IMR-90 (cell line): ENCODE results near the gene PLCXD1. TPM values are rescaled to one million over a fixed set of nuclear protein-coding genes. Genes with fewer than 3 reads are reported as not detected.

Source experiments
- ATAC-seq: fragments of 200-7000 bp; cut with Tn5 transposase; 2 replicates; pipeline ENCODE4 v1.9.1; 2020; ENCODE audit warnings: low read depth, mild to moderate bottlenecking, moderate library complexity
- BruUV-seq: library from RNA; stranded (reverse); fragments of 400-500 nt; replicated peaks from 2 replicates; lab custom pipeline; 2021; lab: Mats Ljungman, UMichigan
- CTCF ChIA-PET: fragments of 300-600 bp; formaldehyde crosslinking; extraction: SDS; loops from one replicate; lab custom pipeline; 2021; ENCODE audit warnings: antibody characterized with exemption; lab: Yijun Ruan, JAX
- POLR2A ChIA-PET: fragments of 300-600 bp; sonication (Branson Sonifier 250); formaldehyde crosslinking; loops from one replicate; lab custom pipeline; 2022; ENCODE audit warnings: antibody characterized with exemption; ENCODE audit not compliant: unreplicated experiment; lab: Charles Lee
- DNase-seq: peaks from one replicate; pipeline ENCODE4 v3.0.0; 2013
- H2AFZ ChIP-seq: replicated peaks from 2 replicates; pipeline ENCODE3; 2013; ENCODE audit warnings: low read length, mild to moderate bottlenecking; ENCODE audit not compliant: poor library complexity
- H2AK5ac ChIP-seq: 2 replicates; pipeline ENCODE4 v1.6.1; 2013; ENCODE audit warnings: low read depth, low read length, inconsistent platforms
- H2AK9ac ChIP-seq: replicated peaks from 2 replicates; pipeline ENCODE3; 2013; ENCODE audit warnings: mild to moderate bottlenecking, low read depth, low read length, moderate library complexity; ENCODE audit not compliant: poor library complexity
- H2BK120ac ChIP-seq: 2 replicates; pipeline ENCODE4 v1.6.1; 2013; ENCODE audit warnings: low read depth, low read length, inconsistent platforms
- H2BK15ac ChIP-seq: 3 replicates; pipeline ENCODE4 v1.6.1; 2013; ENCODE audit warnings: low read depth, low read length, inconsistent platforms
- H2BK20ac ChIP-seq: 2 replicates; pipeline ENCODE4 v1.6.1; 2013; ENCODE audit warnings: low read depth, mild to moderate bottlenecking, inconsistent platforms, low read length, moderate library complexity
- H2BK5ac ChIP-seq: 2 replicates; pipeline ENCODE4 v1.6.1; 2013; ENCODE audit warnings: mild to moderate bottlenecking, low read depth, low read length, inconsistent platforms; ENCODE audit not compliant: poor library complexity, severe bottlenecking
- H3K14ac ChIP-seq: replicated peaks from 2 replicates; pipeline ENCODE4 v1.6.1; 2013; ENCODE audit warnings: low read depth, low read length, inconsistent platforms
- H3K18ac ChIP-seq: 2 replicates; pipeline ENCODE4 v1.6.1; 2013; ENCODE audit warnings: low read depth, low read length, control low read depth
- H3K23ac ChIP-seq: 2 replicates; pipeline ENCODE4 v1.6.1; 2013; ENCODE audit warnings: low read depth, low read length, inconsistent platforms
- H3K27ac ChIP-seq: 2 replicates; pipeline ENCODE4 v1.5.1; 2013; ENCODE audit warnings: mild to moderate bottlenecking, control low read depth, low read length; ENCODE audit not compliant: insufficient read depth
- H3K27me3 ChIP-seq: 2 replicates; pipeline ENCODE4 v1.6.1; 2013; ENCODE audit warnings: low read length; ENCODE audit not compliant: control insufficient read depth, insufficient read depth
- H3K36me3 ChIP-seq: 2 replicates; pipeline ENCODE4 v1.6.1; 2013; ENCODE audit warnings: low read length, mixed read lengths; ENCODE audit not compliant: control insufficient read depth, insufficient read depth
- H3K4ac ChIP-seq: 2 replicates; pipeline ENCODE4 v1.6.1; 2013; ENCODE audit warnings: low read depth, low read length, inconsistent platforms
- H3K4me1 ChIP-seq: 2 replicates; pipeline ENCODE4 v1.6.1; 2013; ENCODE audit warnings: low read length, mixed read lengths; ENCODE audit not compliant: control insufficient read depth, insufficient read depth
- H3K4me2 ChIP-seq: 2 replicates; pipeline ENCODE4 v1.6.1; 2013; ENCODE audit warnings: low read depth, mild to moderate bottlenecking, control low read depth, low read length, moderate library complexity
- H3K4me3 ChIP-seq: 2 replicates; pipeline ENCODE4 v1.5.1; 2013; ENCODE audit warnings: low read depth, mild to moderate bottlenecking, control low read depth, low read length, moderate library complexity; ENCODE audit not compliant: insufficient read depth
- H3K56ac ChIP-seq: 2 replicates; pipeline ENCODE4 v1.6.1; 2013; ENCODE audit warnings: low read length, inconsistent platforms; ENCODE audit not compliant: insufficient read depth; ENCODE audit errors: extremely low read depth
- H3K79me1 ChIP-seq, 2 experiments: 2 replicates each; pipeline ENCODE4 v1.6.1; 2013; ENCODE audit warnings: low read length in 2 of 2, inconsistent platforms in 1 of 2, low read depth in 1 of 2
- H3K9ac ChIP-seq: 2 replicates; pipeline ENCODE4 v1.6.1; 2013; ENCODE audit warnings: low read depth, low read length, control low read depth
- H3K9me1 ChIP-seq: 2 replicates; pipeline ENCODE4 v1.6.1; 2013; ENCODE audit warnings: low read length, inconsistent platforms; ENCODE audit not compliant: insufficient read depth
- H3K9me3 ChIP-seq: 2 replicates; pipeline ENCODE4 v1.6.1; 2013; ENCODE audit warnings: low read length; ENCODE audit not compliant: control insufficient read depth, insufficient read depth
- H4K20me1 ChIP-seq: 2 replicates; pipeline ENCODE4 v1.6.1; 2013; ENCODE audit warnings: low read length, inconsistent platforms; ENCODE audit not compliant: insufficient read depth
- H4K5ac ChIP-seq: 2 replicates; pipeline ENCODE4 v1.6.1; 2013; ENCODE audit warnings: mild to moderate bottlenecking, low read depth, low read length, control low read depth
- H4K8ac ChIP-seq, 2 experiments: 2 replicates each; pipeline ENCODE4 v1.6.1; 2013; ENCODE audit warnings: low read depth in 2 of 2, low read length in 2 of 2, control low read depth in 1 of 2, inconsistent platforms in 1 of 2
- H4K91ac ChIP-seq: 2 replicates; pipeline ENCODE4 v1.6.1; 2013; ENCODE audit warnings: low read depth, low read length, inconsistent platforms; ENCODE audit not compliant: insufficient read depth
- CEBPB ChIP-seq: IDR thresholded peaks from 2 replicates; pipeline ENCODE4 v1.6.1; 2012; ENCODE audit warnings: low read depth, low read length, improper control_type of control experiment
- CHD1 ChIP-seq: IDR thresholded peaks from 2 replicates; pipeline ENCODE4 v1.6.1; 2012; ENCODE audit warnings: low read depth, low read length, improper control_type of control experiment
- FOS ChIP-seq: fragments of 150-350 bp; IDR thresholded peaks from 2 replicates; pipeline ENCODE4 v1.6.1; 2016; ENCODE audit warnings: low read depth, low read length
- MAFK ChIP-seq: IDR thresholded peaks from 2 replicates; pipeline ENCODE4 v1.6.1; 2012; ENCODE audit warnings: low read depth, low read length, improper control_type of control experiment
- MAZ ChIP-seq: IDR thresholded peaks from 2 replicates; pipeline ENCODE4 v1.6.1; 2012; ENCODE audit warnings: low read depth, mild to moderate bottlenecking, low read length, improper control_type of control experiment, moderate library complexity, borderline replicate concordance
- MXI1 ChIP-seq: IDR thresholded peaks from 2 replicates; pipeline ENCODE4 v1.6.1; 2012; ENCODE audit warnings: low read depth, mild to moderate bottlenecking, low read length, moderate library complexity, borderline replicate concordance
- NFE2L2 ChIP-seq: fragments of 150-350 bp; IDR thresholded peaks from 2 replicates; pipeline ENCODE4 v1.6.1; 2016; ENCODE audit warnings: low read depth, mild to moderate bottlenecking, low read length
- POLR2A ChIP-seq: IDR thresholded peaks from 2 replicates; pipeline ENCODE4 v1.6.1; 2012; ENCODE audit warnings: mild to moderate bottlenecking, low read depth, low read length
- RAD21 ChIP-seq: IDR thresholded peaks from 2 replicates; pipeline ENCODE4 v1.6.1; 2012; ENCODE audit warnings: low read length, improper control_type of control experiment
- RCOR1 ChIP-seq: IDR thresholded peaks from 2 replicates; pipeline ENCODE4 v1.6.1; 2012; ENCODE audit warnings: mild to moderate bottlenecking, low read length, improper control_type of control experiment; ENCODE audit not compliant: insufficient replicate concordance
- RFX5 ChIP-seq: IDR thresholded peaks from 2 replicates; pipeline ENCODE4 v1.8.0; 2012; ENCODE audit warnings: low read depth, mild to moderate bottlenecking, low read length, moderate library complexity
- SMC3 ChIP-seq: fragments of 150-350 bp; IDR thresholded peaks from 2 replicates; pipeline ENCODE4 v1.6.1; 2016; ENCODE audit warnings: low read depth, mild to moderate bottlenecking, antibody characterized with exemption, low read length, moderate library complexity
- WGBS, 2 experiments: methylation state at CpG; one replicate each; pipeline versions ENCODE4 v1.1.5 to v1.1.7; 2013; ENCODE audit warnings: missing lambda C conversion rate in 2 of 2; ENCODE audit not compliant: insufficient read length in 1 of 2; ENCODE audit errors: extremely low coverage in 2 of 2; 5-methylcytosine and 5-hydroxymethylcytosine counted together
- dilution Hi-C: fragments of 300-500 bp; cut with HindIII; formaldehyde crosslinking; loops from one replicate; pipeline ENCODE4 v1.14.3; 2018; ENCODE audit warnings: low sequenced_read_pairs; ENCODE audit not compliant: unreplicated experiment
- in situ Hi-C: fragments of 300-500 bp; cut with MboI; formaldehyde crosslinking; loops from 3 replicates; pipeline ENCODE4 v1.14.3; 2019; ENCODE audit warnings: low sequenced_read_pairs, inconsistent platforms, mixed read lengths
- intact Hi-C: fragments of 100-400 bp; cut with micrococcal nuclease; formaldehyde crosslinking; loops from 2 replicates; pipeline ENCODE4 v1.10.0; 2022
- polyA plus RNA-seq, 3 experiments: library from polyadenylated mRNA; depleted of rRNA; stranded (reverse); fragments of >200 nt; gene quantifications; 2 replicates each; pipeline ENCODE4 v1.2.3, GENCODE V29; 2012; ENCODE audit warnings: low replicate concordance in 1 of 3
- total RNA-seq: library from RNA; depleted of rRNA; stranded (reverse); fragments of >200 nt; gene quantifications from 2 replicates; pipeline ENCODE4 v1.2.3, GENCODE V29; 2012
- TF ChIP-seq, protein P1 (sequence below): fragments of 150-350 bp; IDR thresholded peaks from 2 replicates; pipeline ENCODE4 v1.6.1; 2016; ENCODE audit warnings: low read depth, mild to moderate bottlenecking, low read length, moderate library complexity, borderline replicate concordance
- TF ChIP-seq, protein P2 (sequence below): conservative IDR thresholded peaks from 2 replicates; pipeline ENCODE4 v1.5.1; 2012; ENCODE audit warnings: mild to moderate bottlenecking, low read depth, low read length, improper control_type of control experiment
- TF ChIP-seq, protein P3 (sequence below): fragments of 150-350 bp; IDR thresholded peaks from 2 replicates; pipeline ENCODE4 v1.6.1; 2017; ENCODE audit warnings: mild to moderate bottlenecking, antibody characterized with exemption, low read length, low read depth

Gene PLCXD1
- total and polyA plus RNA-seq, 2 of the 4 experiments (the other 2 are of a cell fraction): 16.7 to 17.7 TPM

DNA sequence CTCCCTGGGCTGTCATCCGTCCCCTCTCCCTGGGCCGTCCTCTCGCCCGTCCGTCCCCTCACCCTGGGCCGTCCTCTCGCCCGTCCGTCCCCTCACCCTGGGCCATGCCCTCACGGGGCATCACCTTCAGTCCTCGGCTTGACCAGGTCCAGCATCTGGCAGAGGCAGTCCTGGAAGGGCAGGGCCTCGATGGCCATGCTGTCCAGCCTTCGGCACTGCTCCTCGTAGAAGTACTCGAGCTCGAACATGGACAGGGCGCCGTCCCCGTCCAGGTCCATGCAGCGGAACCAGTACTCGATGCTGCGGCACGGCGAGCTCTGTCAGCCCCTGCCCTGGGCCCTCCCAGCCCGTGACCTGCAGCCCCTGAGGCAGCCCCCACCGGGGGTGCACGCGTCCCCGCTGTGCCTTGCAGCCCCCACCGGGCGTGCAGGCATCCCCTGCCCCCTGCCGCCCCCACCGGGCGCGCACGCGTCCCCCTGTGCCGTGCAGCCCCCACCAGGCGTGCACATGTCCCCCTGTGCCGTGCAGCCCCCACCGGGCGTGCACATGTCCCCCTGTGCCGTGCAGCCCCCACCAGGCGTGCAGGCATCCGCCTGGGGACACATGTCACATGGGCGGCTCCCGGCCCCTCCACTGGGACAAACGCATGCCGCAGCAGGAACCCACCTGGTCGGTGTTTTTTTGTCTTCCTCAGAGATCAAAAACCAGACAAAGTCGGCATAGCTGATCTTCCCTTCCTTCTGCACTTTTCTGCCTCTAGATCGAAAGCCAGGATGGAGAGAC lies 59.7 kb downstream of the PLCXD1 start:
- no peak overlapping the region for H3K14ac ChIP-seq
- H3K9me1 ChIP-seq: no peaks in the 10 kb centered on the region
- H2BK20ac ChIP-seq: no peak overlapping the region
- no peaks in the 10 kb centered on the region for H4K20me1 ChIP-seq
- CTCF ChIA-PET: no interaction called here
- no peak overlapping the region for H3K4me3 ChIP-seq
- H2BK120ac ChIP-seq: no peak overlapping the region
- WGBS, 2 experiments: 96% methylated on average over 17 of the region's 52 CpGs; no CpG with 5 or more reads in 1 of the 2 experiments
- no TSS peak for BruUV-seq
- DNase-seq (no peak), ATAC-seq (no peak)
- no peak overlapping the region for H4K5ac ChIP-seq
- in situ Hi-C loops: no loop called here
- peaks cover 28% of the 10 kb centered on the region; the same call in 1 of the 2 replicates for H3K36me3 ChIP-seq
- no peak overlapping the region for H2BK5ac ChIP-seq
- H4K91ac ChIP-seq: no peak overlapping the region
- no peak overlapping the region for H3K4ac ChIP-seq
- no peak overlapping the region for H3K18ac ChIP-seq
- peaks cover 12% of the 10 kb centered on the region; the same call in 1 of the 2 replicates for H3K9me3 ChIP-seq
- H3K79me1 ChIP-seq: no peaks in the 10 kb centered on the region
- no peak overlapping the region for H3K23ac ChIP-seq
- H2BK15ac ChIP-seq: no peak overlapping the region
- intact Hi-C loops: no loop called here
- dilution Hi-C loops: no loop called here
- no peak overlapping the region for H4K8ac ChIP-seq
- no peak overlapping the region for H2AFZ ChIP-seq
- H3K9ac ChIP-seq: no peak overlapping the region
- no peaks in the 10 kb centered on the region for H3K4me1 ChIP-seq
- H2AK9ac ChIP-seq: no peak overlapping the region
- no peak overlapping the region for H3K56ac ChIP-seq
- no peak overlapping the region for H3K4me2 ChIP-seq
- H2AK5ac ChIP-seq: no peak overlapping the region
- no peak overlapping the region for H3K27ac ChIP-seq
- POLR2A ChIA-PET: no interaction called here
- H3K27me3 ChIP-seq: no peaks in the 10 kb centered on the region
- TF ChIP-seq, protein P1, sequence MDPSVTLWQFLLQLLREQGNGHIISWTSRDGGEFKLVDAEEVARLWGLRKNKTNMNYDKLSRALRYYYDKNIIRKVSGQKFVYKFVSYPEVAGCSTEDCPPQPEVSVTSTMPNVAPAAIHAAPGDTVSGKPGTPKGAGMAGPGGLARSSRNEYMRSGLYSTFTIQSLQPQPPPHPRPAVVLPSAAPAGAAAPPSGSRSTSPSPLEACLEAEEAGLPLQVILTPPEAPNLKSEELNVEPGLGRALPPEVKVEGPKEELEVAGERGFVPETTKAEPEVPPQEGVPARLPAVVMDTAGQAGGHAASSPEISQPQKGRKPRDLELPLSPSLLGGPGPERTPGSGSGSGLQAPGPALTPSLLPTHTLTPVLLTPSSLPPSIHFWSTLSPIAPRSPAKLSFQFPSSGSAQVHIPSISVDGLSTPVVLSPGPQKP: no peak
- TF ChIP-seq, protein P2, sequence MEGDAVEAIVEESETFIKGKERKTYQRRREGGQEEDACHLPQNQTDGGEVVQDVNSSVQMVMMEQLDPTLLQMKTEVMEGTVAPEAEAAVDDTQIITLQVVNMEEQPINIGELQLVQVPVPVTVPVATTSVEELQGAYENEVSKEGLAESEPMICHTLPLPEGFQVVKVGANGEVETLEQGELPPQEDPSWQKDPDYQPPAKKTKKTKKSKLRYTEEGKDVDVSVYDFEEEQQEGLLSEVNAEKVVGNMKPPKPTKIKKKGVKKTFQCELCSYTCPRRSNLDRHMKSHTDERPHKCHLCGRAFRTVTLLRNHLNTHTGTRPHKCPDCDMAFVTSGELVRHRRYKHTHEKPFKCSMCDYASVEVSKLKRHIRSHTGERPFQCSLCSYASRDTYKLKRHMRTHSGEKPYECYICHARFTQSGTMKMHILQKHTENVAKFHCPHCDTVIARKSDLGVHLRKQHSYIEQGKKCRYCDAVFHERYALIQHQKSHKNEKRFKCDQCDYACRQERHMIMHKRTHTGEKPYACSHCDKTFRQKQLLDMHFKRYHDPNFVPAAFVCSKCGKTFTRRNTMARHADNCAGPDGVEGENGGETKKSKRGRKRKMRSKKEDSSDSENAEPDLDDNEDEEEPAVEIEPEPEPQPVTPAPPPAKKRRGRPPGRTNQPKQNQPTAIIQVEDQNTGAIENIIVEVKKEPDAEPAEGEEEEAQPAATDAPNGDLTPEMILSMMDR: no peak
- TF ChIP-seq NFE2L2 (no peak), POLR2A (no peak), SMC3 (no peak), CEBPB (no peak), RCOR1 (no peak), RFX5 (no peak), MAFK (no peak), CHD1 (no peak), RAD21 (no peak), MXI1 (no peak), MAZ (no peak), FOS (no peak)
- TF ChIP-seq, protein P3, sequence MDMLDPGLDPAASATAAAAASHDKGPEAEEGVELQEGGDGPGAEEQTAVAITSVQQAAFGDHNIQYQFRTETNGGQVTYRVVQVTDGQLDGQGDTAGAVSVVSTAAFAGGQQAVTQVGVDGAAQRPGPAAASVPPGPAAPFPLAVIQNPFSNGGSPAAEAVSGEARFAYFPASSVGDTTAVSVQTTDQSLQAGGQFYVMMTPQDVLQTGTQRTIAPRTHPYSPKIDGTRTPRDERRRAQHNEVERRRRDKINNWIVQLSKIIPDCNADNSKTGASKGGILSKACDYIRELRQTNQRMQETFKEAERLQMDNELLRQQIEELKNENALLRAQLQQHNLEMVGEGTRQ: no peak
